MCF 10A (cell line): ENCODE data around the gene SYT12. TPM values are rescaled to one million over a fixed set of nuclear protein-coding genes. Genes with fewer than 3 reads are reported as not detected.

Experiments
- BruUV-seq: library from RNA; stranded (reverse); fragments of 400-500 nt; replicated peaks from 2 replicates; lab custom pipeline; 2021; lab: Mats Ljungman, UMichigan
- CTCF ChIA-PET: fragments of 300-600 bp; sonication (Branson Sonifier 250); formaldehyde crosslinking; extraction: SDS; loops from one replicate; lab custom pipeline; 2021; ENCODE audit warnings: antibody characterized with exemption, inconsistent platforms; lab: Yijun Ruan, JAX
- POLR2A ChIA-PET: fragments of 300-600, 350-650 bp; sonication (Branson Sonifier 250); formaldehyde crosslinking; extraction: SDS; loops from one replicate; lab custom pipeline; 2020; ENCODE audit warnings: antibody characterized with exemption, inconsistent platforms; lab: Yijun Ruan, JAX
- DNase-seq: peaks from one replicate; pipeline ENCODE4 v3.0.0-alpha.2; 2018; ENCODE audit not compliant: unreplicated experiment
- H3K27ac Mint-ChIP-seq: one replicate; pipeline ENCODE4 v1.8.0; 2022; ENCODE audit warnings: mild to moderate bottlenecking, low read depth, mixed read lengths; ENCODE audit not compliant: unreplicated experiment
- H3K27me3 Mint-ChIP-seq: one replicate; pipeline ENCODE4 v1.8.0; 2022; ENCODE audit warnings: mixed read lengths; ENCODE audit not compliant: insufficient read depth, unreplicated experiment
- H3K36me3 Mint-ChIP-seq: one replicate; pipeline ENCODE4 v1.8.0; 2022; ENCODE audit warnings: mild to moderate bottlenecking, moderate library complexity, mixed read lengths; ENCODE audit not compliant: insufficient read depth, unreplicated experiment
- H3K4me1 Mint-ChIP-seq: one replicate; pipeline ENCODE4 v1.8.0; 2022; ENCODE audit warnings: mixed read lengths; ENCODE audit not compliant: insufficient read depth, unreplicated experiment
- H3K4me3 Mint-ChIP-seq: one replicate; pipeline ENCODE4 v1.8.0; 2022; ENCODE audit warnings: mild to moderate bottlenecking, moderate library complexity, mixed read lengths; ENCODE audit not compliant: unreplicated experiment
- H3K9me3 Mint-ChIP-seq: one replicate; pipeline ENCODE4 v1.8.0; 2022; ENCODE audit warnings: mixed read lengths; ENCODE audit not compliant: unreplicated experiment
- CTCF ChIP-seq: fragments of 200-600 bp; IDR thresholded peaks from one replicate; pipeline ENCODE4 v1.8.0; 2022; ENCODE audit warnings: antibody characterized with exemption, mild to moderate bottlenecking; ENCODE audit not compliant: unreplicated experiment
- intact Hi-C: fragments of 100-400 bp; cut with micrococcal nuclease; formaldehyde crosslinking; loops from 2 replicates; pipeline ENCODE4 v1.14.1; 2022
- total RNA-seq: library from RNA; stranded (reverse); gene quantifications from 2 replicates; pipeline ENCODE4 v1.2.3, GENCODE V29; 2022

The SYT12 gene
- total RNA-seq, 1 experiment from 2014 or later: 0.44 TPM

GRCh38 chr11:67083786-67084366, 60.9 kb downstream of the SYT12 start:
- no TSS peak for BruUV-seq
- no peak overlapping the region for H3K27ac Mint-ChIP-seq
- ChIA-PET POLR2A (interaction anchor here (0.6 to 0.7 kb wide), 2 partner anchors 122 to 180 kb away, joined by 3 read pairs; no protein-coding TSS in a partner anchor), CTCF (interaction anchor here (0.6 to 1.2 kb wide), 5 partner anchors 30 to 178 kb away, joined by 3 to 5 read pairs (median 3); no protein-coding TSS in a partner anchor)
- intact Hi-C loops: no loop called here
- H3K36me3 Mint-ChIP-seq: peaks cover under 1% of the 10 kb centered on the region
- no peaks in the 10 kb centered on the region for H3K27me3 Mint-ChIP-seq
- H3K9me3 Mint-ChIP-seq: no peaks in the 10 kb centered on the region
- H3K4me3 Mint-ChIP-seq: no peak overlapping the region
- DNase-seq: no peak
- peaks cover 24% of the 10 kb centered on the region for H3K4me1 Mint-ChIP-seq
- no peak for TF ChIP-seq CTCF

GRCh38 chr11:67085617-67086016, 62.7 kb downstream of the SYT12 start:
- TF ChIP-seq CTCF: no peak
- no peak overlapping the region for H3K27ac Mint-ChIP-seq
- BruUV-seq: no TSS peak
- no peak for DNase-seq
- intact Hi-C loops: no loop called here
- H3K27me3 Mint-ChIP-seq: no peaks in the 10 kb centered on the region
- H3K9me3 Mint-ChIP-seq: no peaks in the 10 kb centered on the region
- ChIA-PET CTCF (no interaction called here), POLR2A (interaction anchor here (0.6 kb wide), 1 partner anchor 23 kb away, joined by 3 read pairs; no protein-coding TSS in a partner anchor)
- H3K36me3 Mint-ChIP-seq: peaks cover 1% of the 10 kb centered on the region
- H3K4me3 Mint-ChIP-seq: no peak overlapping the region
- peaks cover 19% of the 10 kb centered on the region for H3K4me1 Mint-ChIP-seq

- TF ChIP-seq CTCF: no peak
- Mint-ChIP-seq H3K36me3 (peaks cover 5% of the 10 kb centered on the region), H3K27me3 (no peaks in the 10 kb centered on the region), H3K4me3 (no peak overlapping the region), H3K27ac (no peak overlapping the region), H3K4me1 (no peaks in the 10 kb centered on the region), H3K9me3 (no peaks in the 10 kb centered on the region)
- intact Hi-C loops: no loop called here
- ChIA-PET CTCF (interaction anchor here (0.5 to 0.7 kb wide), 2 partner anchors 16 to 291 kb away, joined by 3 read pairs; no protein-coding TSS in a partner anchor), POLR2A (no interaction called here)
- no TSS peak for BruUV-seq
- no peak for DNase-seq
Measured at GRCh38 chr11:67090717-67091116, 67.8 kb downstream of the SYT12 start.

- no peaks in the 10 kb centered on the region for H3K9me3 Mint-ChIP-seq
- POLR2A ChIA-PET: interaction anchor here (0.5 to 1.2 kb wide), 3 partner anchors 10 to 221 kb away, joined by 3 to 5 read pairs (median 4); no protein-coding TSS in a partner anchor
- peaks cover 5% of the 10 kb centered on the region for H3K4me1 Mint-ChIP-seq
- intact Hi-C loops: no loop called here
- H3K36me3 Mint-ChIP-seq: peaks cover 5% of the 10 kb centered on the region
- BruUV-seq: no TSS peak
- no peak overlapping the region for H3K4me3 Mint-ChIP-seq
- DNase-seq: no peak
- H3K27me3 Mint-ChIP-seq: no peaks in the 10 kb centered on the region
- no peak overlapping the region for H3K27ac Mint-ChIP-seq
- TF ChIP-seq CTCF: no peak
- CTCF ChIA-PET: interaction anchor here (0.6 kb wide), 1 partner anchor 16 kb away, joined by 5 read pairs; no protein-coding TSS in a partner anchor
Measured at GRCh38 chr11:67095214-67095507, 72.2 kb downstream of the SYT12 start.
